HepG2 (cell line): ENCODE results near the gene B3GAT3. TPM values are rescaled to one million over a fixed set of nuclear protein-coding genes. Genes with fewer than 3 reads are reported as not detected.
A peak's percentile ranks its signal among the peaks of the same experiment; 100 is the strongest.

ENCODE experiments used
- FOSL2 ChIP-seq: sonication (generic); formaldehyde crosslinking; IDR thresholded peaks from 2 replicates; pipeline ENCODE4 v1.4.0; 2020; ENCODE audit warnings: missing genetic modification reagents
- HMG20A ChIP-seq: IDR thresholded peaks from 2 replicates; pipeline ENCODE4 v1.6.1; 2016; ENCODE audit warnings: borderline replicate concordance
- KMT2B ChIP-seq: IDR thresholded peaks from 2 replicates; pipeline ENCODE4 v1.6.1; 2016; ENCODE audit warnings: missing genetic modification reagents, missing compliant biosample characterization
- NFE2 ChIP-seq: sonication (generic); formaldehyde crosslinking; IDR thresholded peaks from 2 replicates; pipeline ENCODE4 v1.4.0; 2020; ENCODE audit warnings: missing genetic modification reagents
- SMAD9 ChIP-seq: sonication (generic); formaldehyde crosslinking; IDR thresholded peaks from 2 replicates; pipeline ENCODE4 v1.5.1; 2020; ENCODE audit warnings: mild to moderate bottlenecking, missing genetic modification reagents
- ZNF256 ChIP-seq: sonication (generic); formaldehyde crosslinking; conservative IDR thresholded peaks from 2 replicates; pipeline ENCODE4 v1.4.0; 2020; ENCODE audit warnings: missing genetic modification reagents
- ZNF260 ChIP-seq: sonication (generic); formaldehyde crosslinking; IDR thresholded peaks from 2 replicates; pipeline ENCODE4 v1.4.0; 2020; ENCODE audit warnings: missing genetic modification reagents, low read depth, mild to moderate bottlenecking, borderline replicate concordance
- ZNF263 ChIP-seq: sonication (generic); formaldehyde crosslinking; IDR thresholded peaks from 2 replicates; pipeline ENCODE4 v1.4.0; 2020; ENCODE audit warnings: missing genetic modification reagents
- ZNF382 ChIP-seq: sonication (generic); formaldehyde crosslinking; IDR thresholded peaks from 2 replicates; pipeline ENCODE4 v1.5.0; 2020; ENCODE audit warnings: missing genetic modification reagents, mild to moderate bottlenecking, borderline replicate concordance
- ZNF563 ChIP-seq: sonication (generic); formaldehyde crosslinking; IDR thresholded peaks from 2 replicates; pipeline ENCODE4 v1.8.0; 2022; ENCODE audit warnings: mild to moderate bottlenecking, moderate library complexity, missing genetic modification reagents
- ZNF737 ChIP-seq: sonication (generic); formaldehyde crosslinking; IDR thresholded peaks from 2 replicates; pipeline ENCODE4 v1.5.0; 2020; ENCODE audit warnings: missing genetic modification reagents, mild to moderate bottlenecking, borderline replicate concordance
- ZSCAN12 ChIP-seq: sonication (generic); formaldehyde crosslinking; IDR thresholded peaks from 2 replicates; pipeline ENCODE4 v1.9.0; 2021; ENCODE audit warnings: mild to moderate bottlenecking, missing genetic modification reagents
- polyA plus RNA-seq, 8 experiments: library from polyadenylated mRNA; depleted of rRNA in 3 of 8; stranded (reverse) in 7 of 8; unstranded in 1 of 8; fragments of >200 nt; fragmentation: Illumina TruSeq in 4 of 8; extraction: Trizol in 4 of 8; gene quantifications; 2 replicates each; pipeline versions ENCODE4 v1.2.1 to v1.2.3, GENCODE V29; 2011 to 2016; ENCODE audit warnings: low read depth in 4 of 8, missing spikeins in 1 of 8, mixed read lengths in 1 of 8; ENCODE audit not compliant: insufficient read depth in 1 of 8
- total RNA-seq, 5 experiments: library from RNA; depleted of rRNA; stranded (reverse); fragments of >200 nt; fragmentation: Illumina TruSeq; extraction: Trizol; gene quantifications; 2 replicates each; pipeline ENCODE4 v1.2.3, GENCODE V29; 2016; ENCODE audit warnings: low read depth in 1 of 5
- TF ChIP-seq, protein P1 (sequence below): sonication (generic); formaldehyde crosslinking; IDR thresholded peaks from 2 replicates; pipeline ENCODE4 v1.9.0; 2021; ENCODE audit warnings: mild to moderate bottlenecking, missing genetic modification reagents
- TF ChIP-seq, protein P2 (sequence below): sonication (generic); formaldehyde crosslinking; IDR thresholded peaks from 2 replicates; pipeline ENCODE4 v1.8.1; 2022; ENCODE audit warnings: low read depth, mild to moderate bottlenecking, missing genetic modification reagents
- TF ChIP-seq, protein P3 (sequence below): sonication (generic); formaldehyde crosslinking; IDR thresholded peaks from 2 replicates; pipeline ENCODE4 v1.4.0; 2020; ENCODE audit warnings: mild to moderate bottlenecking, missing genetic modification reagents
- TF ChIP-seq, protein P4 (sequence below): sonication (generic); formaldehyde crosslinking; IDR thresholded peaks from 2 replicates; pipeline ENCODE4 v1.8.1; 2023; ENCODE audit warnings: mild to moderate bottlenecking, inconsistent platforms, moderate library complexity, missing genetic modification reagents, borderline replicate concordance

The B3GAT3 gene
- total and polyA plus RNA-seq, 2 of the 13 experiments (the other 11 are each of a cell fraction or from before 2014, with no cell fraction given), result 21.3 to 26.1 TPM

DNA sequence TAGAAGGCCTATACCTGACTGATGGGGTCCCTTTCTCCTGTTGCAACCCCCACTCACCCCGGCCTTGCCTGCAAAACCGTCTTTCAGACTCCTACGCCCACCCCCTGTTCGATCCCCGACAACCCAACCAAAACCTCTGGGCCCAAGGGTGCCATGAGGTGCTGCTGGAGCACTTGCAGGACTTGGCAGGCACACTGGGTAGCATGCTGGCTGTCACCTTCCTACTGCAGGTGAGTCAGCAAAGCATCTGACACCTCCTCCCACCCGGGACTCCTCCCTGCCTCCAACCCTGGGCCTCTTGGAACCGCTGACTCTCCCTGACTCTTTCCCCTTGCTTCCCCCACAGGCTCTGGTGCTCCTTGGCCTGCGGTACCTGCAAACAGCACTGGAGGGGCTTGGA lies 7.5 kb downstream of the B3GAT3 start (continued):
- TF ChIP-seq ZNF737 (CRISPR knock-in tag) (no peak), ZNF256 (CRISPR knock-in tag) (no peak), FOSL2 (CRISPR knock-in tag) (peak; percentile 60), HMG20A (no peak), NFE2 (CRISPR knock-in tag) (peak; percentile 54; the same call in 1 of the 2 replicates), ZNF563 (CRISPR knock-in tag) (0 out of 2 replicates have a peak, but pooled peaks have one; percentile 34), ZSCAN12 (CRISPR knock-in tag) (no peak), SMAD9 (CRISPR knock-in tag) (no peak), ZNF260 (no peak), KMT2B (CRISPR knock-in tag) (no peak), ZNF382 (CRISPR knock-in tag) (no peak), ZNF263 (CRISPR knock-in tag) (peak; percentile 90)
- TF ChIP-seq, protein P1, sequence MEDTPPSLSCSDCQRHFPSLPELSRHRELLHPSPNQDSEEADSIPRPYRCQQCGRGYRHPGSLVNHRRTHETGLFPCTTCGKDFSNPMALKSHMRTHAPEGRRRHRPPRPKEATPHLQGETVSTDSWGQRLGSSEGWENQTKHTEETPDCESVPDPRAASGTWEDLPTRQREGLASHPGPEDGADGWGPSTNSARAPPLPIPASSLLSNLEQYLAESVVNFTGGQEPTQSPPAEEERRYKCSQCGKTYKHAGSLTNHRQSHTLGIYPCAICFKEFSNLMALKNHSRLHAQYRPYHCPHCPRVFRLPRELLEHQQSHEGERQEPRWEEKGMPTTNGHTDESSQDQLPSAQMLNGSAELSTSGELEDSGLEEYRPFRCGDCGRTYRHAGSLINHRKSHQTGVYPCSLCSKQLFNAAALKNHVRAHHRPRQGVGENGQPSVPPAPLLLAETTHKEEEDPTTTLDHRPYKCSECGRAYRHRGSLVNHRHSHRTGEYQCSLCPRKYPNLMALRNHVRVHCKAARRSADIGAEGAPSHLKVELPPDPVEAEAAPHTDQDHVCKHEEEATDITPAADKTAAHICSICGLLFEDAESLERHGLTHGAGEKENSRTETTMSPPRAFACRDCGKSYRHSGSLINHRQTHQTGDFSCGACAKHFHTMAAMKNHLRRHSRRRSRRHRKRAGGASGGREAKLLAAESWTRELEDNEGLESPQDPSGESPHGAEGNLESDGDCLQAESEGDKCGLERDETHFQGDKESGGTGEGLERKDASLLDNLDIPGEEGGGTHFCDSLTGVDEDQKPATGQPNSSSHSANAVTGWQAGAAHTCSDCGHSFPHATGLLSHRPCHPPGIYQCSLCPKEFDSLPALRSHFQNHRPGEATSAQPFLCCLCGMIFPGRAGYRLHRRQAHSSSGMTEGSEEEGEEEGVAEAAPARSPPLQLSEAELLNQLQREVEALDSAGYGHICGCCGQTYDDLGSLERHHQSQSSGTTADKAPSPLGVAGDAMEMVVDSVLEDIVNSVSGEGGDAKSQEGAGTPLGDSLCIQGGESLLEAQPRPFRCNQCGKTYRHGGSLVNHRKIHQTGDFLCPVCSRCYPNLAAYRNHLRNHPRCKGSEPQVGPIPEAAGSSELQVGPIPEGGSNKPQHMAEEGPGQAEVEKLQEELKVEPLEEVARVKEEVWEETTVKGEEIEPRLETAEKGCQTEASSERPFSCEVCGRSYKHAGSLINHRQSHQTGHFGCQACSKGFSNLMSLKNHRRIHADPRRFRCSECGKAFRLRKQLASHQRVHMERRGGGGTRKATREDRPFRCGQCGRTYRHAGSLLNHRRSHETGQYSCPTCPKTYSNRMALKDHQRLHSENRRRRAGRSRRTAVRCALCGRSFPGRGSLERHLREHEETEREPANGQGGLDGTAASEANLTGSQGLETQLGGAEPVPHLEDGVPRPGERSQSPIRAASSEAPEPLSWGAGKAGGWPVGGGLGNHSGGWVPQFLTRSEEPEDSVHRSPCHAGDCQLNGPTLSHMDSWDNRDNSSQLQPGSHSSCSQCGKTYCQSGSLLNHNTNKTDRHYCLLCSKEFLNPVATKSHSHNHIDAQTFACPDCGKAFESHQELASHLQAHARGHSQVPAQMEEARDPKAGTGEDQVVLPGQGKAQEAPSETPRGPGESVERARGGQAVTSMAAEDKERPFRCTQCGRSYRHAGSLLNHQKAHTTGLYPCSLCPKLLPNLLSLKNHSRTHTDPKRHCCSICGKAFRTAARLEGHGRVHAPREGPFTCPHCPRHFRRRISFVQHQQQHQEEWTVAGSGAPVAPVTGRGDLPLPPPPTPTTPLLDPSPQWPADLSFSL, result no peak
- TF ChIP-seq, protein P2, sequence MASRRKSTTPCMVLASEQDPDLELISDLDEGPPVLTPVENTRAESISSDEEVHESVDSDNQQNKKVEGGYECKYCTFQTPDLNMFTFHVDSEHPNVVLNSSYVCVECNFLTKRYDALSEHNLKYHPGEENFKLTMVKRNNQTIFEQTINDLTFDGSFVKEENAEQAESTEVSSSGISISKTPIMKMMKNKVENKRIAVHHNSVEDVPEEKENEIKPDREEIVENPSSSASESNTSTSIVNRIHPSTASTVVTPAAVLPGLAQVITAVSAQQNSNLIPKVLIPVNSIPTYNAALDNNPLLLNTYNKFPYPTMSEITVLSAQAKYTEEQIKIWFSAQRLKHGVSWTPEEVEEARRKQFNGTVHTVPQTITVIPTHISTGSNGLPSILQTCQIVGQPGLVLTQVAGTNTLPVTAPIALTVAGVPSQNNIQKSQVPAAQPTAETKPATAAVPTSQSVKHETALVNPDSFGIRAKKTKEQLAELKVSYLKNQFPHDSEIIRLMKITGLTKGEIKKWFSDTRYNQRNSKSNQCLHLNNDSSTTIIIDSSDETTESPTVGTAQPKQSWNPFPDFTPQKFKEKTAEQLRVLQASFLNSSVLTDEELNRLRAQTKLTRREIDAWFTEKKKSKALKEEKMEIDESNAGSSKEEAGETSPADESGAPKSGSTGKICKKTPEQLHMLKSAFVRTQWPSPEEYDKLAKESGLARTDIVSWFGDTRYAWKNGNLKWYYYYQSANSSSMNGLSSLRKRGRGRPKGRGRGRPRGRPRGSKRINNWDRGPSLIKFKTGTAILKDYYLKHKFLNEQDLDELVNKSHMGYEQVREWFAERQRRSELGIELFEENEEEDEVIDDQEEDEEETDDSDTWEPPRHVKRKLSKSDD (CRISPR knock-in tag), result no peak
- TF ChIP-seq, protein P3, sequence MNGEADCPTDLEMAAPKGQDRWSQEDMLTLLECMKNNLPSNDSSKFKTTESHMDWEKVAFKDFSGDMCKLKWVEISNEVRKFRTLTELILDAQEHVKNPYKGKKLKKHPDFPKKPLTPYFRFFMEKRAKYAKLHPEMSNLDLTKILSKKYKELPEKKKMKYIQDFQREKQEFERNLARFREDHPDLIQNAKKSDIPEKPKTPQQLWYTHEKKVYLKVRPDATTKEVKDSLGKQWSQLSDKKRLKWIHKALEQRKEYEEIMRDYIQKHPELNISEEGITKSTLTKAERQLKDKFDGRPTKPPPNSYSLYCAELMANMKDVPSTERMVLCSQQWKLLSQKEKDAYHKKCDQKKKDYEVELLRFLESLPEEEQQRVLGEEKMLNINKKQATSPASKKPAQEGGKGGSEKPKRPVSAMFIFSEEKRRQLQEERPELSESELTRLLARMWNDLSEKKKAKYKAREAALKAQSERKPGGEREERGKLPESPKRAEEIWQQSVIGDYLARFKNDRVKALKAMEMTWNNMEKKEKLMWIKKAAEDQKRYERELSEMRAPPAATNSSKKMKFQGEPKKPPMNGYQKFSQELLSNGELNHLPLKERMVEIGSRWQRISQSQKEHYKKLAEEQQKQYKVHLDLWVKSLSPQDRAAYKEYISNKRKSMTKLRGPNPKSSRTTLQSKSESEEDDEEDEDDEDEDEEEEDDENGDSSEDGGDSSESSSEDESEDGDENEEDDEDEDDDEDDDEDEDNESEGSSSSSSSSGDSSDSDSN (CRISPR knock-in tag), result peak; percentile 46
- TF ChIP-seq, protein P4, sequence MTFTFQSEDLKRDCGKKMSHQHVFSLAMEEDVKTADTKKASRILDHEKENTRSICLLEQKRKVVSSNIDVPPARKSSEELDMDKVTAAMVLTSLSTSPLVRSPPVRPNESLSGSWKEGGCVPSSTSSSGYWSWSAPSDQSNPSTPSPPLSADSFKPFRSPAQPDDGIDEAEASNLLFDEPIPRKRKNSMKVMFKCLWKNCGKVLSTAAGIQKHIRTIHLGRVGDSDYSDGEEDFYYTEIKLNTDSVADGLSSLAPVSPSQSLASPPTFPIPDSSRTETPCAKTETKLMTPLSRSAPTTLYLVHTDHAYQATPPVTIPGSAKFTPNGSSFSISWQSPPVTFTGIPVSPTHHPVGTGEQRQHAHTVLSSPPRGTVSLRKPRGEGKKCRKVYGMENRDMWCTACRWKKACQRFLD (CRISPR knock-in tag), result no peak
